ENCODE data around the gene CDH13.

Gene CDH13

DNA sequence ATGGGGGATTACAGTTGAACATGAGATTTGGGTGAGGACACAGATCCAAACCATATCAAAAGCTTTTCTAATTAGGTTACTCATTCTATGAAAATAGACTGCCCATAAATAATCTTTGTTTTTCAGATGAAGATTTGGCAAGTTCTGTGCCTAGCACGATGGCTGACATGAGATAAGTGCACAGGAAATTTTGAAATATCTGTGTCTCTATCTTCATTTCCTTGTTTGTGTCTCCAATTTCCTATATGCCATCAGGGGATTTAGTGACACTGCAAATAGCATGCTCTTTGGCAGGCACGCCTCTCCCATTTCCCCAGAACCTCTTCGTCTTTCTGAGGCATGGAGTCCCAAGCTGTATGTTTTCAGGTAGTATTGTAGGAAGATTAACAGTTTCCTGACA is 544.6 kb downstream of the CDH13 start:
- no peaks in the 10 kb centered on the region for H3K27me3 ChIP-seq (ENCODE audit: insufficient read depth, low read depth, severe bottlenecking)
- no peak overlapping the region for H3K4me3 ChIP-seq (ENCODE audit: low read depth, low read length)
- H3K9me3 ChIP-seq (ENCODE audit: severe bottlenecking), result no peaks in the 10 kb centered on the region
- no peak for DNase-seq
- no peaks in the 10 kb centered on the region for H3K36me3 ChIP-seq
- H3K27ac ChIP-seq, result no peak overlapping the region
- TF ChIP-seq, protein P1, sequence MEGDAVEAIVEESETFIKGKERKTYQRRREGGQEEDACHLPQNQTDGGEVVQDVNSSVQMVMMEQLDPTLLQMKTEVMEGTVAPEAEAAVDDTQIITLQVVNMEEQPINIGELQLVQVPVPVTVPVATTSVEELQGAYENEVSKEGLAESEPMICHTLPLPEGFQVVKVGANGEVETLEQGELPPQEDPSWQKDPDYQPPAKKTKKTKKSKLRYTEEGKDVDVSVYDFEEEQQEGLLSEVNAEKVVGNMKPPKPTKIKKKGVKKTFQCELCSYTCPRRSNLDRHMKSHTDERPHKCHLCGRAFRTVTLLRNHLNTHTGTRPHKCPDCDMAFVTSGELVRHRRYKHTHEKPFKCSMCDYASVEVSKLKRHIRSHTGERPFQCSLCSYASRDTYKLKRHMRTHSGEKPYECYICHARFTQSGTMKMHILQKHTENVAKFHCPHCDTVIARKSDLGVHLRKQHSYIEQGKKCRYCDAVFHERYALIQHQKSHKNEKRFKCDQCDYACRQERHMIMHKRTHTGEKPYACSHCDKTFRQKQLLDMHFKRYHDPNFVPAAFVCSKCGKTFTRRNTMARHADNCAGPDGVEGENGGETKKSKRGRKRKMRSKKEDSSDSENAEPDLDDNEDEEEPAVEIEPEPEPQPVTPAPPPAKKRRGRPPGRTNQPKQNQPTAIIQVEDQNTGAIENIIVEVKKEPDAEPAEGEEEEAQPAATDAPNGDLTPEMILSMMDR (IDR thresholded peaks at IDR 0.05; ENCODE audit: low read depth, low read length), result no peak

DNA sequence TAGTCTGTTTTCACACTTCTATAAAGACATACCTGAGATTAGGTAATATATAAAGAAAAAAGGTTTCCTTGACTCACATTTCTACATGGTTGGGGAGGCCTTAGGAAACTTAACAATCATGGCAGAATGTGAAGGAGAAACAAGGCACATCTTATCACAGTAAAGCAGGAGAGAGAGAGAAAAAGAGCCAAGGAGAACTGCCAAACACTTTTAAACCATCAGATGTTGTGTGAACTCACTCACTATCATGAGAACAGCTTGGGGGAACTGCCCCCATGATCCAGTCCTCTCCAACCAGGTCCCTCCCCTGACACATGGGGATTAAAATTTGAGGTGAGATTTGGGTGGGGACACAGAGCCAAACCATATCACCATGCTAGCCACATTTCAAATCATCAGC is 547.9 kb downstream of the CDH13 start:
- Histone ChIP-seq H3K36me3 (no peaks in the 10 kb centered on the region), H3K4me3 (ENCODE audit: low read depth, low read length) (no peak overlapping the region), H3K27ac (no peak overlapping the region), H3K9me3 (ENCODE audit: severe bottlenecking) (no peaks in the 10 kb centered on the region), H3K27me3 (ENCODE audit: insufficient read depth, low read depth, severe bottlenecking) (no peaks in the 10 kb centered on the region)
- TF ChIP-seq, protein P1 (IDR thresholded peaks at IDR 0.05; ENCODE audit: low read depth, low read length), result no peak
- DNase-seq, result no peak

DNA sequence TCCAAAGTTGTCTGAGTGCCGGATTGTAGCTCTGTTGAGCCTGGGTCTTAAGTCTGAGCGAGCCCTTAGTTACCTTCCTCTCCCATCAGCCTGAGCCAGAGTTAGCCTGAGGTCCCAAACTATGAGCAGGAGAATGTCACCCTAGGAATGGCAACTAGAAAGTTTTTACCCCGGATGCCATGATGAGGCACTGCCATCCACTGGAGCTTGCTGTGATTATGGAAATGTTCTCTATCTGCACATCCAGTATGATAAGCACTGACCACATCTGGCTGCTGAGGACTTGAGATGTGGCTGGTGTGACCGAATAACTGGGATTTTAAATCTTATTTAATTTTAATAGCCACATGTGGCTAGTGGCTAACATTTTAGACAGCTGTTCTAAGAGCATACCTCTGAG is 550.0 kb downstream of the CDH13 start:
- no peak for DNase-seq
- TF ChIP-seq, protein P1 (IDR thresholded peaks at IDR 0.05; ENCODE audit: low read depth, low read length), result no peak
- H3K27ac ChIP-seq, result no peak overlapping the region

DNA sequence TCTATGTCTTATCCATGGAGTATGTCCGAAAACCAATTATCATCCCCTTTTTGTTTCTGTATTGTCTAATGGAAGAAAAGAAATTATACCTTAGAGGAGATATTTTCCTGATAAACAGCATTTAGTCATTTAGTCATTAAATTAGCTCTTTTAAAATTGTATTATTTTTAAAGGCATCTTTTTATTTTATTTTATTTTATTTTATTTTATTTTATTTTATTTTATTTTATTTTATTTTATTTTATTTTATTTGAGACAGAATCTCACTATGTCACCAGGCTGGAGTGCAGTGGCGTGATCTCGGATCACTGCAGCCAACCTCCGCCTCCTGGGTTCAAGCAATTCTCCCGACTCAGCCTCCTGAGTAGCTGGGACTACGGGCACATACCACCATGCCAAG is 559.1 kb downstream of the CDH13 start:
- H3K27me3 ChIP-seq (ENCODE audit: insufficient read depth, low read depth, severe bottlenecking), result no peaks in the 10 kb centered on the region
- DNase-seq, result no peak
- H3K36me3 ChIP-seq, result no peaks in the 10 kb centered on the region
- no peak overlapping the region for H3K4me3 ChIP-seq (ENCODE audit: low read depth, low read length)
- TF ChIP-seq, protein P1 (IDR thresholded peaks at IDR 0.05; ENCODE audit: low read depth, low read length), result no peak
- no peaks in the 10 kb centered on the region for H3K9me3 ChIP-seq (ENCODE audit: severe bottlenecking)
- H3K27ac ChIP-seq, result no peak overlapping the region

More for the DNA sequence above, 550.0 kb downstream of the CDH13 start:
- Histone ChIP-seq H3K27me3 (ENCODE audit: insufficient read depth, low read depth, severe bottlenecking) (no peaks in the 10 kb centered on the region), H3K4me3 (ENCODE audit: low read depth, low read length) (no peak overlapping the region), H3K9me3 (ENCODE audit: severe bottlenecking) (no peaks in the 10 kb centered on the region), H3K36me3 (no peaks in the 10 kb centered on the region)

DNA sequence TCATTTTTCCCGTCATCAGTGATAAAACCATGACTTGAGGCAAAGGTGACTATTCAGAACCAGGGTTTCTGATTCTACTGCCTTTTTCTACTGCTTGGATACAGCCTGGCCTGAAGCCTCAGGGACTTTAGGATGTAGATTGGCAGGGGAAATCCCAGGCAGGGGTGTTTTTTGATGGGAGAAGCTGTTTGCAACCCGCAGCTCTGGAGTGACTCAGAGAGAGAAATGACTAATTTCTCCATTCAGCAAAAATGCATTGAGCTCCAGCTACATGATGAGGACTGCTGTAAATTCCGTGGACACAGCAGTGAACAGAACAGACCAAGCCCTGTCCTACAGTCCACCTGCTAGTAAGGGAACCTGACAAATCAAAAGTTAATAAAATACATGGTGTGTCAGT is 560.6 kb downstream of the CDH13 start:
- H3K27ac ChIP-seq, result no peak overlapping the region
- DNase-seq, result no peak
- H3K36me3 ChIP-seq, result no peaks in the 10 kb centered on the region
- no peak overlapping the region for H3K4me3 ChIP-seq (ENCODE audit: low read depth, low read length)
- TF ChIP-seq, protein P1 (IDR thresholded peaks at IDR 0.05; ENCODE audit: low read depth, low read length), result no peak
- no peaks in the 10 kb centered on the region for H3K27me3 ChIP-seq (ENCODE audit: insufficient read depth, low read depth, severe bottlenecking)
- no peaks in the 10 kb centered on the region for H3K9me3 ChIP-seq (ENCODE audit: severe bottlenecking)

DNA sequence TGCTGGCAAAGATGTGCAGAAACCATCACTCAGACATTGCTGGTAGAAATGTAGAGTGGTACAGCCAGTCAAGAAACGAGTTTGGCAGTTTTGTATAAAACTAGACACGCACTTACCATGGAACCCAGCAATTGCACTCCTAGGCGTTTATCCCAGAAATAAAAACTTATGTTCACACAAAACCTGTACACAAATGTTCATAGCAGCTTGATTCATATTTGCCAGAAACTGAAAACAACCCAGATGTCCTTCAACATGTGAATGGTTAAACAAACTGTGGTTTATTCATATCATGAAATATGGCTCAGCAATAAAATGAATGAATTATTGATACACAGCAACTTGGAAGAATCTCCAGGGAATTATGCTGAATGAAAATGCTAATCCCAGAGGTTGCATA is 570.0 kb downstream of the CDH13 start:
- H3K27ac ChIP-seq, result no peak overlapping the region
- no peak for DNase-seq
- no peaks in the 10 kb centered on the region for H3K9me3 ChIP-seq (ENCODE audit: severe bottlenecking)
- TF ChIP-seq, protein P1 (IDR thresholded peaks at IDR 0.05; ENCODE audit: low read depth, low read length), result no peak
- no peak overlapping the region for H3K4me3 ChIP-seq (ENCODE audit: low read depth, low read length)
- no peaks in the 10 kb centered on the region for H3K27me3 ChIP-seq (ENCODE audit: insufficient read depth, low read depth, severe bottlenecking)
- H3K36me3 ChIP-seq, result no peaks in the 10 kb centered on the region
